Heart left ventricle (tissue), 16 donors: ENCODE measurements around the gene PPARG. TPM values are rescaled to one million over a fixed set of nuclear protein-coding genes. Genes with fewer than 3 reads are reported as not detected.

ENCODE experiments used
- ATAC-seq, 4 donors: fragments of 200-7000 bp; cut with Tn5 transposase; one replicate each; pipeline ENCODE4 v1.9.1; 2020 to 2022; ENCODE audit warnings: moderate library complexity in 4 of 4, mild to moderate bottlenecking in 3 of 4, moderate number of reproducible peaks in 1 of 4
- DNase-seq, 5 donors: peaks; one replicate each; pipeline ENCODE4 v3.0.0-alpha.2; 2020
- H3K27ac ChIP-seq, 12 donors: fragments of 200-600 bp; sonication (generic) in 4 of 12; one replicate each; pipeline versions ENCODE4 v1.5.0 to v1.8.0; 2016 to 2022; ENCODE audit warnings: mild to moderate bottlenecking in 2 of 12
- H3K27me3 ChIP-seq, 9 donors: fragments of 200-600 bp; sonication (generic) in 2 of 9; one replicate each; pipeline versions ENCODE4 v1.5.1 to v1.8.0; 2016 to 2022; ENCODE audit warnings: mild to moderate bottlenecking in 3 of 9
- H3K36me3 ChIP-seq, 9 donors: fragments of 200-600 bp; sonication (generic) in 2 of 9; one replicate each; pipeline versions ENCODE4 v1.5.0 to v1.8.0; 2018 to 2022; ENCODE audit warnings: mild to moderate bottlenecking in 2 of 9
- H3K4me1 ChIP-seq, 12 donors: fragments of 200-600 bp; sonication (generic) in 4 of 12; one replicate each; pipeline versions ENCODE4 v1.5.0 to v1.8.0; 2016 to 2022; ENCODE audit warnings: mild to moderate bottlenecking in 3 of 12
- H3K4me3 ChIP-seq, 12 donors: fragments of 200-600 bp; sonication (generic) in 4 of 12; one replicate each; pipeline versions ENCODE4 v1.5.0 to v1.8.0; 2017 to 2022; ENCODE audit warnings: mild to moderate bottlenecking in 9 of 12, moderate library complexity in 4 of 12
- H3K9me3 ChIP-seq, 12 donors: fragments of 200-600 bp; sonication (generic) in 4 of 12; one replicate each; pipeline versions ENCODE4 v1.5.0 to v1.8.0; 2016 to 2022; ENCODE audit warnings: mild to moderate bottlenecking in 1 of 12
- CTCF ChIP-seq, 12 donors: fragments of 200-600 bp; sonication (generic) in 4 of 12; IDR thresholded peaks; one replicate each; pipeline versions ENCODE4 v1.5.0 to v1.8.0; 2018 to 2022; ENCODE audit warnings: antibody characterized with exemption in 12 of 12, mild to moderate bottlenecking in 5 of 12
- POLR2A ChIP-seq, 2 donors: fragments of 450-650 bp; IDR thresholded peaks; one replicate each; pipeline ENCODE4 v1.6.1; 2017; ENCODE audit warnings: antibody characterized with exemption in 2 of 2, mild to moderate bottlenecking in 2 of 2, moderate library complexity in 2 of 2
- WGBS, 4 donors: extraction: QIAGEN DNeasy Blood & Tissue Kit in 2 of 4; methylation state at CpG; one replicate each; pipeline versions ENCODE4 v1.1.5 to v1.1.7; 2013 to 2018; 5-methylcytosine and 5-hydroxymethylcytosine counted together
- intact Hi-C, 10 donors: fragments of 100-400 bp; cut with DNase I; formaldehyde crosslinking; loops; one replicate each; pipeline versions ENCODE4 v1.11.1 to v1.14.2; 2022
- polyA plus RNA-seq, 2 donors: library from polyadenylated mRNA; stranded (reverse); fragments of 200-250 nt; gene quantifications; one replicate each; pipeline ENCODE4 v1.2.3, GENCODE V29; 2013
- total RNA-seq, 9 donors: library from RNA; depleted of rRNA in 2 of 9; stranded (reverse); fragments of >200 nt in 2 of 9; fragmentation: NEBNext Ultra II Directional in 3 of 9; extraction: Animal tissue kit (Norgen Biotek cat#: 25700) in 3 of 9; gene quantifications; one replicate each; pipeline versions ENCODE4 v1.1.0 to v1.2.4, GENCODE V29; 2016 to 2023
- donor health status: ischemic (EF 13 %, LVEDD 7.1; RV severe dilation, severe dysfunction).
- donor health status: healthy with polysubstance abuse.
- donor health status: DM: no; HTN: yes; CAD: no.
- donor health status: DM: no; HTN: no; CAD: no.
- donor health status: ischemic (EF 25% LVEDD 6.9; RV normal size, moderate dysfunction).
- donor health status: ischemic (EF 25% LVEDD 5.7; RV mildly dilated, moderate dysfunction).
- donor health status: healthy.
- donor health status: DM: yes; HTN: yes; CAD: no.
- donor health status: ischemic (EF 35%, LVEDD 5.7; RV mildly dilated, moderate dysfunction).
- donor health status: nonischemic (EF 11% LVEDD 7.7; RV severe dilation, severe dysfunction).
- donor health status: DM: yes; HTN: yes; CAD: no.
- donor health status: PGD.
- donor health status: ischemic (EF 29% LVEDD 5.4; RV normal size, mild dysfunction).
- donor health status: nonischemic (EF 23%, LVEDD 6.1; RV moderate dilation, normal function).

PPARG gene
- total and polyA plus RNA-seq, 11 donors = 8.9 to 30.3 (median 20.0) TPM

GRCh38 chr3:12278566-12278965 lies 10.3 kb upstream of the PPARG start:
- Histone ChIP-seq H3K36me3 (no peaks in the 10 kb centered on the region), H3K4me3 (no peak overlapping the region), H3K9me3 (no peaks in the 10 kb centered on the region), H3K27me3 (peaks cover 0 to 3% (median 0%) of the 10 kb centered on the region in 9 donors), H3K27ac (no peak overlapping the region), H3K4me1 (peaks cover 0 to 3% (median 0%) of the 10 kb centered on the region in 12 donors)
- no peak for DNase-seq
- intact Hi-C loops = loop anchor here in 1 of 10 donors (10.0 kb wide), 1 partner anchor 144 kb away; no protein-coding TSS in a partner anchor
- ATAC-seq = no peak
- TF ChIP-seq CTCF (IDR thresholded peaks at IDR 0.05) = no peak
- no peak for TF ChIP-seq POLR2A (IDR thresholded peaks at IDR 0.05)
- WGBS, 4 donors = 86 to 90% (median 88%) methylated on average over 3 of the region's 3 CpGs

- ATAC-seq (no peak), DNase-seq (no peak)
- H3K9me3 ChIP-seq = no peaks in the 10 kb centered on the region
- intact Hi-C loops = loop anchor here in 6 of 10 donors (10.0 kb wide), 4 partner anchors 105 to 165 kb away; no protein-coding TSS in a partner anchor
- H3K4me3 ChIP-seq = no peak overlapping the region
- H3K4me1 ChIP-seq = peaks cover 0 to 3% (median 0%) of the 10 kb centered on the region in 12 donors
- H3K27me3 ChIP-seq = peaks cover 0 to 3% (median 0%) of the 10 kb centered on the region in 9 donors
- H3K27ac ChIP-seq = no peak overlapping the region
- H3K36me3 ChIP-seq = no peaks in the 10 kb centered on the region
- TF ChIP-seq CTCF (IDR thresholded peaks at IDR 0.05) (no peak), POLR2A (IDR thresholded peaks at IDR 0.05) (no peak)
- WGBS, 4 donors = 90 to 93% (median 93%) methylated on average over 10 of the region's 10 CpGs
Measured at GRCh38 chr3:12279591-12280326, 9.1 kb upstream of the PPARG start.

GRCh38 chr3:12280357-12280806 lies 8.5 kb upstream of the PPARG start:
- H3K36me3 ChIP-seq = no peaks in the 10 kb centered on the region
- intact Hi-C loops = loop anchor here in 6 of 10 donors (10.0 kb wide), 4 partner anchors 104 to 164 kb away; no protein-coding TSS in a partner anchor
- H3K4me3 ChIP-seq = no peak overlapping the region
- H3K4me1 ChIP-seq = peaks cover 0 to 3% (median 0%) of the 10 kb centered on the region in 12 donors
- H3K27ac ChIP-seq = no peak overlapping the region
- DNase-seq (no peak), ATAC-seq (no peak)
- WGBS, 4 donors = 68 to 76% (median 69%) methylated on average over 9 of the region's 9 CpGs
- H3K27me3 ChIP-seq = peaks cover 0 to 3% (median 0%) of the 10 kb centered on the region in 9 donors
- H3K9me3 ChIP-seq = no peaks in the 10 kb centered on the region
- no peak for TF ChIP-seq POLR2A (IDR thresholded peaks at IDR 0.05)
- no peak for TF ChIP-seq CTCF (IDR thresholded peaks at IDR 0.05)

GRCh38 chr3:12284591-12284990 lies 4.3 kb upstream of the PPARG start:
- ATAC-seq (no peak), DNase-seq (no peak)
- Histone ChIP-seq H3K27ac (no peak overlapping the region), H3K36me3 (no peaks in the 10 kb centered on the region), H3K4me1 (peaks cover 0 to 15% (median 6%) of the 10 kb centered on the region in 12 donors), H3K9me3 (no peaks in the 10 kb centered on the region), H3K4me3 (no peak overlapping the region), H3K27me3 (peaks cover 0 to 7% (median 0%) of the 10 kb centered on the region in 9 donors)
- intact Hi-C loops = loop anchor here in 6 of 10 donors (10.0 kb wide), 4 partner anchors 100 to 160 kb away; no protein-coding TSS in a partner anchor
- WGBS, 4 donors = 82 to 94% (median 91%) methylated on average over 2 of the region's 2 CpGs
- TF ChIP-seq POLR2A (IDR thresholded peaks at IDR 0.05) = no peak
- no peak for TF ChIP-seq CTCF (IDR thresholded peaks at IDR 0.05)
